HepG2 (cell line): Measurements from ENCODE around the gene MAP3K19. TPM values are rescaled to one million over a fixed set of nuclear protein-coding genes. Genes with fewer than 3 reads are reported as not detected.

Experiments
- ARID5B ChIP-seq: IDR thresholded peaks from 2 replicates; pipeline ENCODE4 v1.4.0; 2020; ENCODE audit warnings: mild to moderate bottlenecking, missing genetic modification reagents
- CENPX ChIP-seq: sonication (generic); formaldehyde crosslinking; IDR thresholded peaks from 2 replicates; pipeline ENCODE4 v1.9.0; 2021; ENCODE audit warnings: mild to moderate bottlenecking, missing genetic modification reagents, moderate library complexity
- CTCF ChIP-seq: sonication (generic); formaldehyde crosslinking; IDR thresholded peaks from 2 replicates; pipeline ENCODE4 v1.5.0; 2020; ENCODE audit warnings: mild to moderate bottlenecking, missing genetic modification reagents, moderate library complexity
- LBX2 ChIP-seq: sonication (generic); formaldehyde crosslinking; IDR thresholded peaks from 2 replicates; pipeline ENCODE4 v1.5.0; 2020; ENCODE audit warnings: missing genetic modification reagents, mild to moderate bottlenecking, borderline replicate concordance
- MAFK ChIP-seq, 2 experiments: IDR thresholded peaks in 1 of 2; conservative IDR thresholded peaks in 1 of 2; 2 replicates each; pipeline ENCODE4 v1.6.1; 2011; ENCODE audit warnings: improper control_type of control experiment in 2 of 2, low read length in 2 of 2
- MTF1 ChIP-seq: sonication (generic); formaldehyde crosslinking; IDR thresholded peaks from 2 replicates; pipeline ENCODE4 v1.5.0; 2020; ENCODE audit warnings: missing genetic modification reagents
- NFE2L1 ChIP-seq: sonication (generic); formaldehyde crosslinking; IDR thresholded peaks from 2 replicates; pipeline ENCODE4 v1.4.0; 2020; ENCODE audit warnings: missing genetic modification reagents, mild to moderate bottlenecking, borderline replicate concordance
- NFKB2 ChIP-seq: sonication (generic); formaldehyde crosslinking; IDR thresholded peaks from 2 replicates; pipeline ENCODE4 v1.4.0; 2020; ENCODE audit warnings: missing genetic modification reagents, borderline replicate concordance
- ZBTB39 ChIP-seq: sonication (generic); formaldehyde crosslinking; IDR thresholded peaks from 2 replicates; pipeline ENCODE4 v1.5.0; 2020; ENCODE audit warnings: missing genetic modification reagents
- ZFP36L2 ChIP-seq: sonication (generic); formaldehyde crosslinking; IDR thresholded peaks from 2 replicates; pipeline ENCODE4 v1.4.0; 2020; ENCODE audit warnings: missing genetic modification reagents
- ZFP91 ChIP-seq: sonication (generic); formaldehyde crosslinking; IDR thresholded peaks from 2 replicates; pipeline ENCODE4 v1.9.0; 2022; ENCODE audit warnings: missing genetic modification reagents, mild to moderate bottlenecking, borderline replicate concordance
- ZNF232 ChIP-seq: sonication (generic); formaldehyde crosslinking; IDR thresholded peaks from 2 replicates; pipeline ENCODE4 v1.4.0; 2020; ENCODE audit warnings: missing genetic modification reagents, borderline replicate concordance
- ZNF24 ChIP-seq: fragments of 450-650 bp; IDR thresholded peaks from 2 replicates; pipeline ENCODE4 v1.6.1; 2017; ENCODE audit warnings: antibody characterized with exemption, mild to moderate bottlenecking
- ZNF260 ChIP-seq: sonication (generic); formaldehyde crosslinking; IDR thresholded peaks from 2 replicates; pipeline ENCODE4 v1.4.0; 2020; ENCODE audit warnings: missing genetic modification reagents, low read depth, mild to moderate bottlenecking, borderline replicate concordance
- ZNF263 ChIP-seq: sonication (generic); formaldehyde crosslinking; IDR thresholded peaks from 2 replicates; pipeline ENCODE4 v1.4.0; 2020; ENCODE audit warnings: missing genetic modification reagents
- ZNF704 ChIP-seq: sonication (generic); formaldehyde crosslinking; IDR thresholded peaks from 2 replicates; pipeline ENCODE4 v1.8.1; 2023; ENCODE audit warnings: mild to moderate bottlenecking, inconsistent platforms, moderate library complexity, missing genetic modification reagents, borderline replicate concordance
- polyA plus RNA-seq, 8 experiments: library from polyadenylated mRNA; depleted of rRNA in 3 of 8; stranded (reverse) in 7 of 8; unstranded in 1 of 8; fragments of >200 nt; fragmentation: Illumina TruSeq in 4 of 8; extraction: Trizol in 4 of 8; gene quantifications; 2 replicates each; pipeline versions ENCODE4 v1.2.1 to v1.2.3, GENCODE V29; 2011 to 2016; ENCODE audit warnings: low read depth in 4 of 8, missing spikeins in 1 of 8, mixed read lengths in 1 of 8; ENCODE audit not compliant: insufficient read depth in 1 of 8
- total RNA-seq, 5 experiments: library from RNA; depleted of rRNA; stranded (reverse); fragments of >200 nt; fragmentation: Illumina TruSeq; extraction: Trizol; gene quantifications; 2 replicates each; pipeline ENCODE4 v1.2.3, GENCODE V29; 2016; ENCODE audit warnings: low read depth in 1 of 5

MAP3K19 gene
- total and polyA plus RNA-seq, 2 of the 13 experiments (the other 11 are each of a cell fraction or from before 2014, with no cell fraction given), result not detected

- peak; percentile 55; the same call in 1 of the 2 replicates for TF ChIP-seq NFE2L1 (CRISPR knock-in tag)
- TF ChIP-seq ARID5B, result peak; percentile 59
- TF ChIP-seq ZFP91 (CRISPR knock-in tag), result peak; percentile 66; the same call in 1 of the 2 replicates
- TF ChIP-seq ZNF232, result no peak
- TF ChIP-seq ZNF263, result no peak
- TF ChIP-seq ZFP36L2 (CRISPR knock-in tag), result no peak
- no peak for TF ChIP-seq CTCF (CRISPR knock-in tag)
- TF ChIP-seq ZBTB39 (CRISPR knock-in tag), result 0 out of 2 replicates have a peak, but pooled peaks have one; percentile 57
- no peak for TF ChIP-seq ZNF260 (CRISPR knock-in tag)
- TF ChIP-seq CENPX, result no peak
- TF ChIP-seq ZNF704 (CRISPR knock-in tag), result 0 out of 2 replicates have a peak, but pooled peaks have one; percentile 12
- TF ChIP-seq MTF1 (CRISPR knock-in tag), result no peak; the same call in 1 of the 2 replicates
- peak; percentile 30; the same call in 1 of the 2 replicates for TF ChIP-seq NFKB2 (CRISPR knock-in tag)
- 0 out of 2 replicates have a peak, but pooled peaks have one; percentile 52 for TF ChIP-seq LBX2 (CRISPR knock-in tag)
- no peak for TF ChIP-seq MAFK (conservative IDR thresholded peaks at IDR 0.05 in 1 of 2, IDR thresholded peaks at IDR 0.05 in 1 of 2; ENCODE audit: low read length in 2 of 2)
- no peak for TF ChIP-seq ZNF24
These were observed 5.0 kb upstream of the MAP3K19 start, which contains the start of gene RAB3GAP1 (continued) for GRCh38 chr2:135052042-135052876.
